IPS-20b (cell line): ENCODE results near the gene ARHGAP30.
"Not testable (repeated sequence)": the region's sequence is repeated elsewhere in the genome, so short reads cannot be mapped to it uniquely, and the experiment has no call there.

Experiments
- H3K27ac ChIP-seq: one replicate; pipeline ENCODE4 v1.5.1; 2013; ENCODE audit warnings: low read length
- H3K27me3 ChIP-seq: 2 replicates; pipeline ENCODE4 v1.6.1; 2013; ENCODE audit warnings: mild to moderate bottlenecking, low read length, inconsistent platforms; ENCODE audit not compliant: insufficient read depth
- H3K36me3 ChIP-seq: 2 replicates; pipeline ENCODE4 v1.6.1; 2013; ENCODE audit warnings: low read depth, mild to moderate bottlenecking, inconsistent platforms, low read length, moderate library complexity; ENCODE audit not compliant: insufficient read depth
- H3K4me1 ChIP-seq: 2 replicates; pipeline ENCODE4 v1.6.1; 2013; ENCODE audit warnings: mild to moderate bottlenecking, control low read depth, inconsistent platforms, low read length, moderate library complexity; ENCODE audit not compliant: insufficient read depth
- H3K4me3 ChIP-seq: 2 replicates; pipeline ENCODE4 v1.5.1; 2013; ENCODE audit warnings: mild to moderate bottlenecking, low read length, inconsistent platforms
- H3K9ac ChIP-seq: 2 replicates; pipeline ENCODE4 v1.6.1; 2013; ENCODE audit warnings: low read depth, mild to moderate bottlenecking, inconsistent platforms, low read length, moderate library complexity
- H3K9me3 ChIP-seq: 2 replicates; pipeline ENCODE4 v1.6.1; 2013; ENCODE audit warnings: mild to moderate bottlenecking, low read depth, low read length, inconsistent platforms; ENCODE audit not compliant: insufficient read depth

The ARHGAP30 gene

DNA sequence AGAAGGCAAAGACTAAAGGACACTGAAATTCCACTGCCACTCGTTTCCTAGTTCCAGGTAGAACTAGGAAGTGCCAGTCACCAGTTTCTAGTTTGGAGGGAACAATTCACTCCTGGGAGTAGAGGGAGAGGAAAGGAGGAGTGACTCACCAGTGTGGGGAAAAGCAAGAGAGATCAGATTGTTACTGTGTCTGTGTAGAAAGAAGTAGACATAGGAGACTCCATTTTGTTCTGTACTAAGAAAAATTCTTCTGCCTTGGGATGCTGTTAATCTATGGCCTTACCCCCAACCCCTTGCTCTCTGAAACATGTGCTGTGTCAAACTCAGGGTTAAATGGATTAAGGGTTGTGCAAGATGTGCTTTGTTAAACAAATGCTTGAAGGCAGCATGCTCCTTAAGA lies 53.0 kb downstream of the ARHGAP30 start:
- Histone ChIP-seq H3K36me3 (peaks cover 10% of the 10 kb centered on the region), H3K4me1 (peaks cover 36% of the 10 kb centered on the region)
- not testable (repeated sequence) for H3K4me3 ChIP-seq, H3K9me3 ChIP-seq, H3K27me3 ChIP-seq, H3K9ac ChIP-seq, H3K27ac ChIP-seq

- Histone ChIP-seq H3K27ac (peak overlapping the region; percentile 35), H3K4me1 (peaks cover 32% of the 10 kb centered on the region), H3K36me3 (peaks cover 23% of the 10 kb centered on the region), H3K27me3 (no peaks in the 10 kb centered on the region), H3K9me3 (no peaks in the 10 kb centered on the region), H3K4me3 (peak overlapping the region; percentile 28; the same call in 1 of the 2 replicates), H3K9ac (no peak overlapping the region; the same call in 1 of the 2 replicates)
These were observed 56.0 kb downstream of the ARHGAP30 start for GRCh38 chr1:161013488-161014230.

- H3K9ac ChIP-seq: no peak overlapping the region; the same call in 1 of the 2 replicates
- peak overlapping the region; percentile 35 for H3K27ac ChIP-seq
- H3K36me3 ChIP-seq: peaks cover 27% of the 10 kb centered on the region
- H3K4me3 ChIP-seq: no peak overlapping the region
- H3K27me3 ChIP-seq: no peaks in the 10 kb centered on the region
- no peaks in the 10 kb centered on the region for H3K9me3 ChIP-seq
- H3K4me1 ChIP-seq: peaks cover 26% of the 10 kb centered on the region
These were observed 56.6 kb downstream of the ARHGAP30 start for GRCh38 chr1:161013131-161013487.

GRCh38 chr1:161012420-161012819 lies 57.3 kb downstream of the ARHGAP30 start:
- Histone ChIP-seq H3K36me3 (peaks cover 27% of the 10 kb centered on the region; the same call in 1 of the 2 replicates), H3K27ac (no peak overlapping the region), H3K9me3 (no peaks in the 10 kb centered on the region), H3K4me3 (no peak overlapping the region), H3K27me3 (no peaks in the 10 kb centered on the region), H3K9ac (no peak overlapping the region), H3K4me1 (peaks cover 20% of the 10 kb centered on the region)

GRCh38 chr1:161009602-161010211 lies 60.0 kb downstream of the ARHGAP30 start:
- Histone ChIP-seq H3K9ac (no peak overlapping the region), H3K36me3 (peaks cover 31% of the 10 kb centered on the region; the same call in 1 of the 2 replicates), H3K27ac (no peak overlapping the region), H3K4me1 (peaks cover 17% of the 10 kb centered on the region), H3K27me3 (no peaks in the 10 kb centered on the region), H3K9me3 (no peaks in the 10 kb centered on the region), H3K4me3 (no peak overlapping the region)

DNA sequence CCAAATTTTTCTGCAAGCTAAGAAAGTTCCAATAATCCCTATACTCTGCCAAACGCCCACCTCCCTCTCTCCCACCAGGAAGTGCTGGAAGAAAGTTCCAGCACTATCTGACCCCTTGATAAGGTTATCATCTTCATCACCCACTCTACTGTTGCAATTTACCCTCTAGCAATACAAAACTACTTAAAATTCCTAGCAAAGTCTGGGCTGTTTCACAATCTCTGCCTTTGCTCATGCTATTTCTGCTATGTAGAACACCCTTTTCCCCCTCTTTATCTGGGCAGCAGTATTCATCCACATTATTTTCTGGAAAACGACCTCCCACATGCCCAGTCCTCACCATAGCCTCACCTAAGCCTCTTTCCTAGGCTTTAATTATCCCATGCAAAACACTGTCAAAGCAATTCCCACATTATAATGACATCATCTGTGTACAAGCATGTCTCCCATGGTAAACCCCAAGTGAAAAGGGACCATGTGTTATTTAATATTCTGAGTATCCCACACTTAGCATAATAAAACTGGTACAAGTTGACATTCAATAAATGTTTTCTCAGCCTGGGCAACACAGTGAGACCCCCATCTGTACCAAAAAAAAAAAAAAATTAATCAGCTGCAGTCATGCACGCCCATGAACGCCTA lies 60.7 kb downstream of the ARHGAP30 start:
- no peak overlapping the region for H3K27ac ChIP-seq
- no peak overlapping the region for H3K9ac ChIP-seq
- no peak overlapping the region for H3K4me3 ChIP-seq
- H3K4me1 ChIP-seq: peaks cover 11% of the 10 kb centered on the region; the same call in 1 of the 2 replicates
- H3K36me3 ChIP-seq: peaks cover 31% of the 10 kb centered on the region; the same call in 1 of the 2 replicates
- H3K27me3 ChIP-seq: no peaks in the 10 kb centered on the region
- H3K9me3 ChIP-seq: no peaks in the 10 kb centered on the region

GRCh38 chr1:161007369-161007768 lies 62.3 kb downstream of the ARHGAP30 start:
- no peak overlapping the region for H3K27ac ChIP-seq
- H3K36me3 ChIP-seq: peaks cover 26% of the 10 kb centered on the region; the same call in 1 of the 2 replicates
- H3K9ac ChIP-seq: no peak overlapping the region
- no peak overlapping the region for H3K4me3 ChIP-seq
- H3K4me1 ChIP-seq: no peaks in the 10 kb centered on the region
- no peaks in the 10 kb centered on the region for H3K9me3 ChIP-seq
- no peaks in the 10 kb centered on the region for H3K27me3 ChIP-seq

GRCh38 chr1:161006563-161006962 lies 63.1 kb downstream of the ARHGAP30 start:
- H3K27ac ChIP-seq: no peak overlapping the region

GRCh38 chr1:161001525-161001924 lies 68.2 kb downstream of the ARHGAP30 start:
- H3K9me3 ChIP-seq: no peaks in the 10 kb centered on the region
- no peak overlapping the region for H3K9ac ChIP-seq
- no peaks in the 10 kb centered on the region for H3K27me3 ChIP-seq
- no peak overlapping the region for H3K4me3 ChIP-seq
- H3K4me1 ChIP-seq: no peaks in the 10 kb centered on the region
- H3K27ac ChIP-seq: no peak overlapping the region
- peaks cover 61% of the 10 kb centered on the region for H3K36me3 ChIP-seq

More at GRCh38 chr1:161006563-161006962, 63.1 kb downstream of the ARHGAP30 start:
- peaks cover 28% of the 10 kb centered on the region for H3K36me3 ChIP-seq
- no peaks in the 10 kb centered on the region for H3K9me3 ChIP-seq
- H3K4me3 ChIP-seq: no peak overlapping the region
- no peak overlapping the region for H3K9ac ChIP-seq
- H3K4me1 ChIP-seq: no peaks in the 10 kb centered on the region
- no peaks in the 10 kb centered on the region for H3K27me3 ChIP-seq

DNA sequence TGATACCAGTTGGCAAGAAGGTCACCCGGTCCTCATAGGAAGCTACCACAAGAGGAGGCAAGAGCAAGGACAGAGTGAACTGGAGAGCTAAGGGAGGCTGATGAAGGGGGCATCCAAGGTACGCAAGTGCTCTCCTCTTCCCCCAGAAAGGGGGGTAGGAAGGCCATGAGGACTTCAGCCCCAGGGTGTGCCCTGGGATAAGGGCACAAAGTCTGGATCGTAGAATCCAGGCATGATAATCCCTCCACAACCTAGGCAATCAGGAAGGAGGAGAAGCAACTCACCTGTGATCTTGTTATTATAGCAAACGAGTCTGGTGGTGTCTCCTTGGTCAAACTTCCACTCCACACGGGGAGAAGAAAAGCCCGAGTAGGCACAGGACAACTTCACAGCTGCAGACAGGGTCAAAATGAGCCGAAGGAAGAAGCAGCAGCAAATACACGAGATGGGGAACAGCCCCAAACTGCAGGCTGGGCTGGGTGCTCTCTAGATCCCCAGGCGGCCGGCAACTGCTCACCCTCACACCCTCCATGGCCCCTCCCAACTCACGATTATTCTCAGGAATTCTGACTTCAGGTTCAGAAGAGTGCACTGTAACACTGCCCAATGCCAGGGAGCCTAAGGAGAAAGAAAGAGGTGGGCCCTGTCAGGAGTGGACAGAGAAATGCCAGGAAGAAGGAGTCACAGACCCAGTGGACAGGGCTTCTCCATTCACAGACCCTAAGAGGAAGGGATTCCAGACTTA lies 68.8 kb downstream of the ARHGAP30 start:
- Histone ChIP-seq H3K4me1 (no peaks in the 10 kb centered on the region), H3K9ac (no peak overlapping the region), H3K4me3 (no peak overlapping the region), H3K27ac (no peak overlapping the region), H3K27me3 (no peaks in the 10 kb centered on the region), H3K9me3 (no peaks in the 10 kb centered on the region), H3K36me3 (peaks cover 62% of the 10 kb centered on the region)

- no peak overlapping the region for H3K4me3 ChIP-seq
- H3K9ac ChIP-seq: no peak overlapping the region
- H3K9me3 ChIP-seq: no peaks in the 10 kb centered on the region
- no peaks in the 10 kb centered on the region for H3K4me1 ChIP-seq
- H3K27ac ChIP-seq: no peak overlapping the region
- peaks cover 66% of the 10 kb centered on the region for H3K36me3 ChIP-seq
- H3K27me3 ChIP-seq: no peaks in the 10 kb centered on the region
These were observed 70.3 kb downstream of the ARHGAP30 start for GRCh38 chr1:160999376-160999775.
